K562 (cell line): Measurements from ENCODE around the gene GPX1. TPM values are rescaled to one million over a fixed set of nuclear protein-coding genes. Genes with fewer than 3 reads are reported as not detected.
A peak's percentile ranks its signal among the peaks of the same experiment; 100 is the strongest.

Experiments
- CBX1 ChIP-seq: sonication (generic); IDR thresholded peaks from 2 replicates; pipeline ENCODE4 v1.6.1; 2016; ENCODE audit warnings: antibody characterized with exemption, low read depth, mild to moderate bottlenecking
- FOSL1 ChIP-seq: fragments of 200-800 bp; sonication (Bioruptor generic); conservative IDR thresholded peaks from 2 replicates; pipeline ENCODE4 v1.6.1; 2016; ENCODE audit warnings: missing genetic modification characterization, missing compliant biosample characterization
- FOXM1 ChIP-seq, 2 experiments: fragments of 450-650 bp in 1 of 2; sonication (generic) in 1 of 2; formaldehyde crosslinking in 1 of 2; IDR thresholded peaks; 2 replicates each; pipeline versions ENCODE4 v1.6.1 to v1.9.0; 2017 to 2022; ENCODE audit warnings: low read depth in 2 of 2, mild to moderate bottlenecking in 2 of 2, missing genetic modification reagents in 1 of 2, moderate library complexity in 1 of 2
- HDAC3 ChIP-seq: fragments of 450-650 bp; IDR thresholded peaks from 2 replicates; pipeline ENCODE4 v1.6.1; 2018; ENCODE audit warnings: borderline replicate concordance, mild to moderate bottlenecking, moderate library complexity; ENCODE audit not compliant: partially characterized antibody
- MEF2D ChIP-seq: conservative IDR thresholded peaks from 2 replicates; pipeline ENCODE4 v1.6.1; 2016; ENCODE audit warnings: low read depth, missing genetic modification characterization, missing compliant biosample characterization
- NCOA1 ChIP-seq: fragments of 450-650 bp; IDR thresholded peaks from 2 replicates; pipeline ENCODE4 v1.6.1; 2016; ENCODE audit warnings: low read depth
- SMAD4 ChIP-seq: fragments of 250-450 bp; sonication (Bioruptor Pico); conservative IDR thresholded peaks from 2 replicates; pipeline ENCODE4 v1.8.0; 2021; ENCODE audit warnings: inconsistent platforms, mild to moderate bottlenecking, moderate library complexity
- SREBF1 ChIP-seq: fragments of 150-350 bp; IDR thresholded peaks from 2 replicates; pipeline ENCODE4 v1.6.1; 2014; ENCODE audit warnings: antibody characterized with exemption, low read depth, low read length, borderline replicate concordance
- TEAD4 ChIP-seq, 2 experiments: sonication (generic) in 1 of 2; formaldehyde crosslinking in 1 of 2; IDR thresholded peaks; 2 replicates each; pipeline versions ENCODE4 v1.6.1 to v1.8.0; 2012 to 2022; ENCODE audit warnings: borderline replicate concordance in 1 of 2, inconsistent platforms in 1 of 2, low read length in 1 of 2, mild to moderate bottlenecking in 1 of 2, missing genetic modification reagents in 1 of 2
- ZNF140 ChIP-seq: fragments of 250-450 bp; sonication (Bioruptor Pico); IDR thresholded peaks from 2 replicates; pipeline ENCODE4 v1.8.0; 2021; ENCODE audit warnings: moderate library complexity, mild to moderate bottlenecking, inconsistent platforms
- ZNF561 ChIP-seq: fragments of 450-650 bp; formaldehyde crosslinking; conservative IDR thresholded peaks from 2 replicates; pipeline ENCODE4 v1.4.0; 2020; ENCODE audit warnings: mild to moderate bottlenecking, moderate library complexity
- ZNF584 ChIP-seq: fragments of 200-800 bp; sonication (Bioruptor generic); IDR thresholded peaks from 2 replicates; pipeline ENCODE4 v1.6.1; 2016; ENCODE audit warnings: low read depth, mild to moderate bottlenecking, missing genetic modification characterization, missing compliant biosample characterization
- ZNF668 ChIP-seq: fragments of 250-450 bp; sonication (Bioruptor Pico); IDR thresholded peaks from 2 replicates; pipeline ENCODE4 v1.8.0; 2022; ENCODE audit warnings: mild to moderate bottlenecking, inconsistent platforms
- polyA plus RNA-seq, 8 experiments: library from polyadenylated mRNA; depleted of rRNA in 4 of 8; stranded (reverse) in 5 of 8; unstranded in 3 of 8; fragments of >200 nt; fragmentation: Nextera tagmentation in 2 of 8; fragmentation: Illumina TruSeq in 1 of 8; extraction: Ambion mirVana in 2 of 8; extraction: Trizol in 1 of 8; gene quantifications; 2 replicates each; pipeline versions ENCODE4 v1.2.1 to v1.2.3, GENCODE V29; 2011 to 2014; ENCODE audit warnings: inconsistent platforms in 1 of 8, missing spikeins in 1 of 8
- total RNA-seq, 7 experiments: library from RNA; depleted of rRNA in 6 of 7; stranded (reverse); fragments of >200 nt in 6 of 7; fragmentation: Illumina TruSeq in 2 of 7; extraction: Trizol in 2 of 7; gene quantifications; 2 replicates each; pipeline versions ENCODE4 v1.2.1 to v1.2.3, GENCODE V29; 2011 to 2021; ENCODE audit warnings: low replicate concordance in 1 of 7
- TF ChIP-seq, protein P1 (sequence below), 3 experiments: fragments of 200-800 bp in 1 of 3; fragments of 250-450 bp in 1 of 3; fragments of 450-650 bp in 1 of 3; sonication (Bioruptor Pico) in 1 of 3; sonication (Bioruptor generic) in 1 of 3; formaldehyde crosslinking in 1 of 3; IDR thresholded peaks; 2 replicates each; pipeline versions ENCODE4 v1.6.1 to v1.8.0; 2016 to 2022; ENCODE audit warnings: mild to moderate bottlenecking in 2 of 3, missing genetic modification characterization in 2 of 3, missing compliant biosample characterization in 1 of 3, moderate library complexity in 1 of 3
- TF ChIP-seq, protein P2 (sequence below): fragments of 450-650 bp; IDR thresholded peaks from 2 replicates; pipeline ENCODE4 v1.6.1; 2017; ENCODE audit warnings: antibody characterized with exemption
- TF ChIP-seq, protein P3 (sequence below): fragments of 200-400 bp; formaldehyde crosslinking; IDR thresholded peaks from 2 replicates; pipeline ENCODE4 v1.6.1; 2017; ENCODE audit warnings: mild to moderate bottlenecking, low read depth, low read length, moderate library complexity

The GPX1 gene
- total and polyA plus RNA-seq, 9 of the 15 experiments (the other 6 are each of a cell fraction or from before 2014, with no cell fraction given): 0.08 to 1.3 (median 0.21) TPM; not detected in 5

DNA sequence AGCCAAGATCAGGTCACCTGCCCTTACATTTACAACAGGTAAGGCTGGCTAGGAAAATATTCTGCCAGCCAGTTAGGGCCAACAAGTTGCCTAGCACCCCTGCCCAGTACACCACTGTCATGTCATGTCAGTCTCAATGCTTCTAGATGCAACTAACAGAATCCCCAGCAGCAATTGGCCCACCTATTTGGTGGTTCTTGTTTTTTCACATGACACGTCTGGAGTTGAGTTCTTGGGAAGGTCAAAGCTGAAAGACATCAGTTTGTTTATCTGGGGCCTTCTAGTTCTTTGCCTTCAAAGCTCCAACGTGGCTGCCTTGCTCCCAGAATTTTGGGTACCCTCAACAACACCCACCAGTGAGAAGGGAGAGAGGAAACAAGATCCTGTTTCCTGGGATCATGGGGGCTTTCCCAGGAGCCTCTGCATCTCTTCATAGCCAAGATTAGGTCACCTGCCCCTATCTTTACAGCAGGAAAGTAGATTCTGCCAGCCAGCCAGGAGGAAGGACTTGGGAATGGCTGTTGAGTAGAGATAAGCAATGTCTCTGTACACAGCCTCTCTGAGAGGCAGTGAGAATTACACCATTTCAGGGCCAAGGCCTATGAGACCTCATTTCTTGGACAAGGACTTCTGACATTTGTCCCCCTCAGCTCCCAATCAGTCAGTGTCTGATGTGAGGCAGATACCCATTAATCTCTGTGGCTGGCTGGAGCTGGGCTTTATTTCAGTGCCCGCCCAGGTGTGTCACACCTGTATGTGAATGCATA is 8.6 kb downstream of the GPX1 start (continued):
- TF ChIP-seq MEF2D (tag) (peak; percentile 48; the same call in 1 of the 2 replicates), CBX1 (no peak), ZNF561 (CRISPR knock-in tag) (no peak), FOSL1 (tag) (peak; percentile 60; the same call in 1 of the 2 replicates), FOXM1 (IDR thresholded peaks at IDR 0.05; ENCODE audit: low read depth) (peak; percentile 84), FOXM1 (CRISPR knock-in tag; IDR thresholded peaks at IDR 0.05; ENCODE audit: low read depth) (no peak), TEAD4 (IDR thresholded peaks at IDR 0.05; ENCODE audit: low read length) (peak; percentile 96), TEAD4 (CRISPR knock-in tag; IDR thresholded peaks at IDR 0.05; ENCODE audit: borderline replicate concordance) (no peak), SREBF1 (no peak), ZNF140 (CRISPR knock-in tag) (0 out of 2 replicates have a peak, but pooled peaks have one; percentile 15), NCOA1 (peak; percentile 74), SMAD4 (peak; percentile 83; the same call in 1 of the 2 replicates), HDAC3 (peak; percentile 82), ZNF584 (CRISPR knock-in tag) (peak; percentile 72; the same call in 1 of the 2 replicates), ZNF668 (CRISPR knock-in tag) (no peak)
- TF ChIP-seq, protein P1, sequence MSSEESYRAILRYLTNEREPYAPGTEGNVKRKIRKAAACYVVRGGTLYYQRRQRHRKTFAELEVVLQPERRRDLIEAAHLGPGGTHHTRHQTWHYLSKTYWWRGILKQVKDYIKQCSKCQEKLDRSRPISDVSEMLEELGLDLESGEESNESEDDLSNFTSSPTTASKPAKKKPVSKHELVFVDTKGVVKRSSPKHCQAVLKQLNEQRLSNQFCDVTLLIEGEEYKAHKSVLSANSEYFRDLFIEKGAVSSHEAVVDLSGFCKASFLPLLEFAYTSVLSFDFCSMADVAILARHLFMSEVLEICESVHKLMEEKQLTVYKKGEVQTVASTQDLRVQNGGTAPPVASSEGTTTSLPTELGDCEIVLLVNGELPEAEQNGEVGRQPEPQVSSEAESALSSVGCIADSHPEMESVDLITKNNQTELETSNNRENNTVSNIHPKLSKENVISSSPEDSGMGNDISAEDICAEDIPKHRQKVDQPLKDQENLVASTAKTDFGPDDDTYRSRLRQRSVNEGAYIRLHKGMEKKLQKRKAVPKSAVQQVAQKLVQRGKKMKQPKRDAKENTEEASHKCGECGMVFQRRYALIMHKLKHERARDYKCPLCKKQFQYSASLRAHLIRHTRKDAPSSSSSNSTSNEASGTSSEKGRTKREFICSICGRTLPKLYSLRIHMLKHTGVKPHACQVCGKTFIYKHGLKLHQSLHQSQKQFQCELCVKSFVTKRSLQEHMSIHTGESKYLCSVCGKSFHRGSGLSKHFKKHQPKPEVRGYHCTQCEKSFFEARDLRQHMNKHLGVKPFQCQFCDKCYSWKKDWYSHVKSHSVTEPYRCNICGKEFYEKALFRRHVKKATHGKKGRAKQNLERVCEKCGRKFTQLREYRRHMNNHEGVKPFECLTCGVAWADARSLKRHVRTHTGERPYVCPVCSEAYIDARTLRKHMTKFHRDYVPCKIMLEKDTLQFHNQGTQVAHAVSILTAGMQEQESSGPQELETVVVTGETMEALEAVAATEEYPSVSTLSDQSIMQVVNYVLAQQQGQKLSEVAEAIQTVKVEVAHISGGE (CRISPR knock-in tag; IDR thresholded peaks at IDR 0.05): 0 out of 6 replicates have a peak, but pooled peaks of 1 of the 3 experiments have one; percentile 31
- TF ChIP-seq, protein P2, sequence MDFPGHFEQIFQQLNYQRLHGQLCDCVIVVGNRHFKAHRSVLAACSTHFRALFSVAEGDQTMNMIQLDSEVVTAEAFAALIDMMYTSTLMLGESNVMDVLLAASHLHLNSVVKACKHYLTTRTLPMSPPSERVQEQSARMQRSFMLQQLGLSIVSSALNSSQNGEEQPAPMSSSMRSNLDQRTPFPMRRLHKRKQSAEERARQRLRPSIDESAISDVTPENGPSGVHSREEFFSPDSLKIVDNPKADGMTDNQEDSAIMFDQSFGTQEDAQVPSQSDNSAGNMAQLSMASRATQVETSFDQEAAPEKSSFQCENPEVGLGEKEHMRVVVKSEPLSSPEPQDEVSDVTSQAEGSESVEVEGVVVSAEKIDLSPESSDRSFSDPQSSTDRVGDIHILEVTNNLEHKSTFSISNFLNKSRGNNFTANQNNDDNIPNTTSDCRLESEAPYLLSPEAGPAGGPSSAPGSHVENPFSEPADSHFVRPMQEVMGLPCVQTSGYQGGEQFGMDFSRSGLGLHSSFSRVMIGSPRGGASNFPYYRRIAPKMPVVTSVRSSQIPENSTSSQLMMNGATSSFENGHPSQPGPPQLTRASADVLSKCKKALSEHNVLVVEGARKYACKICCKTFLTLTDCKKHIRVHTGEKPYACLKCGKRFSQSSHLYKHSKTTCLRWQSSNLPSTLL: no peak
- TF ChIP-seq, protein P3, sequence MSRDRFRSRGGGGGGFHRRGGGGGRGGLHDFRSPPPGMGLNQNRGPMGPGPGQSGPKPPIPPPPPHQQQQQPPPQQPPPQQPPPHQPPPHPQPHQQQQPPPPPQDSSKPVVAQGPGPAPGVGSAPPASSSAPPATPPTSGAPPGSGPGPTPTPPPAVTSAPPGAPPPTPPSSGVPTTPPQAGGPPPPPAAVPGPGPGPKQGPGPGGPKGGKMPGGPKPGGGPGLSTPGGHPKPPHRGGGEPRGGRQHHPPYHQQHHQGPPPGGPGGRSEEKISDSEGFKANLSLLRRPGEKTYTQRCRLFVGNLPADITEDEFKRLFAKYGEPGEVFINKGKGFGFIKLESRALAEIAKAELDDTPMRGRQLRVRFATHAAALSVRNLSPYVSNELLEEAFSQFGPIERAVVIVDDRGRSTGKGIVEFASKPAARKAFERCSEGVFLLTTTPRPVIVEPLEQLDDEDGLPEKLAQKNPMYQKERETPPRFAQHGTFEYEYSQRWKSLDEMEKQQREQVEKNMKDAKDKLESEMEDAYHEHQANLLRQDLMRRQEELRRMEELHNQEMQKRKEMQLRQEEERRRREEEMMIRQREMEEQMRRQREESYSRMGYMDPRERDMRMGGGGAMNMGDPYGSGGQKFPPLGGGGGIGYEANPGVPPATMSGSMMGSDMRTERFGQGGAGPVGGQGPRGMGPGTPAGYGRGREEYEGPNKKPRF: no peak
